ENCODE data around the gene SAMM50.

The SAMM50 gene

DNA sequence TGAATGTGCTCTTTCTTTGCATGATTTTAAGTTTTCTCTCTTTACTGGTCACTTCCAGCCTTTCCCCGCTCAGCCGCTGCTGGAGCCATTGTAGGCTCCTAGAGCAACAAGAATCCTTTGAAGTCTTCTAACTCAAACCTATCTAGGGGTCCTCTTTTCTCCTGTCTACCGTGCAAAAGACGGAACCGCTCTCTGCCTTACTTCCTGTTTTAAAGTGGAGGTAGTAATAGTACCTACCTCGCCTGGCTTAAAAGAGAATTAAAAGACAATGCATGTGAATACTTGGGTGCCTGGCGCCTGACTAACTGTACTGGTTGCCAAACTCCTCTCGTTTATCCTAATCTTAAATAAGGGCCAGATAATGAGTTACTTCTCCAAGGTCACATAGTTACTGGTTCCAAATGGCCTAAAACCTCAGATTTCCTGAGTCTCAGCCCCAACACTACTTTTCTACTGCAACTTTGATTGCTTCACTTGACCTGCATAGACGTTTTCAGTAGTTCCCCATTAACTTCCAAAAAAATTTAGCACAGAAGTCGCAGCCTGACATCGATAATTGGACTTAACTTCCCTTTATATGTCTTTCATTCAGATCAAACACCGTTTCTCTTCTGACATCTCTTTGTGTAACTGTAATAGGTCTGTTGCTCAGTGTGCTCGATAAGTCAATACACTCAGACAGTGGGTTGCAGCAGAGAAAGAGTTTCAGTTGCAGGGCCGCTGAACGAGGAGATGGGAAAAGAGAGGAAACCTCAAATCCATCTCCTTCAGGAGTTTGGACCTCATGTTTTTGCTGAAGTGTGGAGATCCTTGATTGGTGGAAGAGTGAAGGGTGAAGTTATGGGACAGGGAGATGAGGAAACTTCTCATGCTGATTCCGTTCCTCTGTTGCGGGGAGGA, 891 bp downstream of the SAMM50 start:
- no peak for TF ChIP-seq CTCF (IDR thresholded peaks at IDR 0.05; ENCODE audit: low read depth, low read length, missing control alignments)
- Histone ChIP-seq H3K27me3 (replicated peaks) (no peaks in the 10 kb centered on the region), H3K4me3 (ENCODE audit: low read depth, low read length) (peak overlapping the region; percentile 92), H3K27ac (peak overlapping the region; percentile 63), H3K36me3 (replicated peaks) (no peaks in the 10 kb centered on the region)
- in situ Hi-C loops (cut with HindIII; ENCODE audit: low pct_ligation_motif_present, low sequenced_read_pairs), result no loop called here
- no peak for DNase-seq

- DNase-seq, result no peak
- H3K27ac ChIP-seq, result no peak overlapping the region
- H3K4me3 ChIP-seq (ENCODE audit: low read depth, low read length), result no peak overlapping the region
- no peaks in the 10 kb centered on the region for H3K36me3 ChIP-seq (replicated peaks)
- TF ChIP-seq CTCF (IDR thresholded peaks at IDR 0.05; ENCODE audit: low read depth, low read length, missing control alignments), result no peak
- no peaks in the 10 kb centered on the region for H3K27me3 ChIP-seq (replicated peaks)
- in situ Hi-C loops (cut with HindIII; ENCODE audit: low pct_ligation_motif_present, low sequenced_read_pairs), result no loop called here
Observed at GRCh38 chr22:43956805-43957463, 1.7 kb downstream of the SAMM50 start.

GRCh38 chr22:43957871-43958270, 2.6 kb downstream of the SAMM50 start:
- peak; percentile 38 for DNase-seq

DNA sequence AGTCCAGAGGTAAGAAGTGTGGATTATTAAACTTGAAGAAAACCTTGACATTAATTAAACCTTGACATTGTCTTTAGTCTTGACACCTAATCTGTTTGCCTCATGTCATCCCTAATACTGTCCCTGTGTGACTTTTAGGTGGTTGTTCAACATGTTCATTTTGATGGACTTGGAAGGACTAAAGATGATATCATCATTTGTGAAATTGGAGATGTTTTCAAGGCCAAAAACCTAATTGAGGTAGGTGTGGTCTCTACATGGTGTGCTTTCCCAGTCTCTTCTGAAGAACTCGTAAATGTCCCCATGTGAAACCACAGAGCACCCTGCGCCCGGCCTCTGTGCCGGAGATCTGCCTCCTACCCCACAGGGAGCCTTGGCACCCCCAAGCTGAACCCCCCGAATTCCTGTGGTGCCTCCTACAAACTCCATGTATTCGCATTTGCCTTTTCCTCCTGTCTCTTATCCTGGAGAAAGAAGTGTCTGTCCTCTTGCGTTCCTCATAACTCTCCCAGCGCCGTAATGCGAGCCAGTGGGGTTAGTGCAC, 9.1 kb downstream of the SAMM50 start:
- no peak overlapping the region for H3K27ac ChIP-seq
- in situ Hi-C loops (cut with HindIII; ENCODE audit: low pct_ligation_motif_present, low sequenced_read_pairs), result no loop called here
- H3K36me3 ChIP-seq (replicated peaks), result peaks cover 42% of the 10 kb centered on the region
- no peak for TF ChIP-seq CTCF (IDR thresholded peaks at IDR 0.05; ENCODE audit: low read depth, low read length, missing control alignments)
- H3K27me3 ChIP-seq (replicated peaks), result no peaks in the 10 kb centered on the region
- no peak overlapping the region for H3K4me3 ChIP-seq (ENCODE audit: low read depth, low read length)
- DNase-seq, result no peak

More at GRCh38 chr22:43957871-43958270, 2.6 kb downstream of the SAMM50 start:
- Histone ChIP-seq H3K36me3 (replicated peaks) (no peaks in the 10 kb centered on the region), H3K27me3 (replicated peaks) (no peaks in the 10 kb centered on the region), H3K27ac (no peak overlapping the region), H3K4me3 (ENCODE audit: low read depth, low read length) (no peak overlapping the region)
- TF ChIP-seq CTCF (IDR thresholded peaks at IDR 0.05; ENCODE audit: low read depth, low read length, missing control alignments), result no peak
- in situ Hi-C loops (cut with HindIII; ENCODE audit: low pct_ligation_motif_present, low sequenced_read_pairs), result no loop called here

- no peak for TF ChIP-seq CTCF (IDR thresholded peaks at IDR 0.05; ENCODE audit: low read depth, low read length, missing control alignments)
- in situ Hi-C loops (cut with HindIII; ENCODE audit: low pct_ligation_motif_present, low sequenced_read_pairs), result no loop called here
- Histone ChIP-seq H3K36me3 (replicated peaks) (peaks cover 55% of the 10 kb centered on the region), H3K27me3 (replicated peaks) (no peaks in the 10 kb centered on the region), H3K4me3 (ENCODE audit: low read depth, low read length) (no peak overlapping the region), H3K27ac (no peak overlapping the region)
- no peak for DNase-seq
Observed at GRCh38 chr22:43967069-43967468, 11.8 kb downstream of the SAMM50 start.

All from brain microvascular endothelial cell (primary cell).